NT2/D1 (cell line): ENCODE results near the gene TMEM141.

ENCODE experiments used
- DNase-seq: peaks from one replicate; pipeline ENCODE4 v3.0.0-alpha.2; 2011; ENCODE audit warnings: low read depth, low spot score
- H3K27me3 ChIP-seq: 2 replicates; pipeline ENCODE4 v1.6.0; 2011; ENCODE audit warnings: mild to moderate bottlenecking; ENCODE audit not compliant: insufficient read length, insufficient read depth
- H3K36me3 ChIP-seq: 2 replicates; pipeline ENCODE4 v1.6.1; 2011; ENCODE audit warnings: mild to moderate bottlenecking, low read length, mixed read lengths; ENCODE audit not compliant: insufficient read depth, insufficient read length
- H3K4me1 ChIP-seq: 2 replicates; pipeline ENCODE4 v1.5.1; 2011; ENCODE audit not compliant: insufficient read depth, insufficient read length
- H3K4me3 ChIP-seq: 2 replicates; pipeline ENCODE4 v1.5.1; 2011; ENCODE audit warnings: low read depth; ENCODE audit not compliant: insufficient read length
- H3K9ac ChIP-seq: 2 replicates; pipeline ENCODE4 v1.6.0; 2011; ENCODE audit warnings: low read depth; ENCODE audit not compliant: insufficient read length
- H3K9me3 ChIP-seq: 2 replicates; pipeline ENCODE4 v1.5.1; 2011; ENCODE audit warnings: mild to moderate bottlenecking, low read length; ENCODE audit not compliant: insufficient read depth
- SUZ12 ChIP-seq: IDR thresholded peaks from 2 replicates; pipeline ENCODE4 v1.6.1; 2011; ENCODE audit not compliant: insufficient read length, insufficient read depth; ENCODE audit errors: extremely low read depth
- YY1 ChIP-seq: IDR thresholded peaks from 2 replicates; pipeline ENCODE4 v1.6.1; 2011; ENCODE audit not compliant: insufficient read length, insufficient read depth
- ZNF274 ChIP-seq: IDR thresholded peaks from 2 replicates; pipeline ENCODE4 v1.6.1; 2011; ENCODE audit warnings: mild to moderate bottlenecking, low read depth, low read length

The TMEM141 gene

GRCh38 chr9:136806631-136807201, 15.6 kb downstream of the TMEM141 start:
- H3K4me1 ChIP-seq = peaks cover 6% of the 10 kb centered on the region

GRCh38 chr9:136807281-136808074, 16.3 kb downstream of the TMEM141 start, which contains the start of gene RABL6:
Gene RABL6 (plus strand): TSS chr9:136807948. CDS start chr9:136808197, 249 bp downstream.
- Histone ChIP-seq H3K4me3 (peak within 1 kb of the TSS; percentile 80), H3K9me3 (no peaks in the 10 kb centered on the region), H3K36me3 (peaks cover 68% of the 10 kb centered on the region), H3K27me3 (no peaks in the 10 kb centered on the region), H3K4me1 (peaks cover 6% of the 10 kb centered on the region), H3K9ac (peak within 1 kb of the TSS; percentile 99)
- no peak for DNase-seq
- no peak for TF ChIP-seq SUZ12
- peak; percentile 81 for TF ChIP-seq YY1
- no peak for TF ChIP-seq ZNF274

More at GRCh38 chr9:136806631-136807201, 15.6 kb downstream of the TMEM141 start:
- peaks cover 5% of the 10 kb centered on the region for H3K27me3 ChIP-seq
- no peak for DNase-seq
- peak overlapping the region; percentile 80 for H3K4me3 ChIP-seq
- TF ChIP-seq ZNF274 = no peak
- TF ChIP-seq SUZ12 = no peak
- TF ChIP-seq YY1 = no peak
- peaks cover 61% of the 10 kb centered on the region for H3K36me3 ChIP-seq
- no peaks in the 10 kb centered on the region for H3K9me3 ChIP-seq
- H3K9ac ChIP-seq = peak overlapping the region; percentile 92

GRCh38 chr9:136808075-136808805, 17.1 kb downstream of the TMEM141 start:
- peaks cover 9% of the 10 kb centered on the region for H3K4me1 ChIP-seq
- DNase-seq = no peak
- peaks cover 76% of the 10 kb centered on the region for H3K36me3 ChIP-seq

GRCh38 chr9:136808806-136809158, 17.6 kb downstream of the TMEM141 start:
- Histone ChIP-seq H3K4me1 (peaks cover 9% of the 10 kb centered on the region), H3K36me3 (peaks cover 74% of the 10 kb centered on the region), H3K4me3 (peak overlapping the region; percentile 80), H3K9me3 (no peaks in the 10 kb centered on the region), H3K9ac (peak overlapping the region; percentile 99), H3K27me3 (no peaks in the 10 kb centered on the region)
- no peak for TF ChIP-seq SUZ12
- no peak for TF ChIP-seq ZNF274
- TF ChIP-seq YY1 = no peak
- DNase-seq = no peak

More at GRCh38 chr9:136808075-136808805, 17.1 kb downstream of the TMEM141 start:
- TF ChIP-seq SUZ12 = no peak
- TF ChIP-seq ZNF274 = no peak
- no peak for TF ChIP-seq YY1
- peak overlapping the region; percentile 99 for H3K9ac ChIP-seq
- peak overlapping the region; percentile 80 for H3K4me3 ChIP-seq
- H3K27me3 ChIP-seq = no peaks in the 10 kb centered on the region
- no peaks in the 10 kb centered on the region for H3K9me3 ChIP-seq

DNA sequence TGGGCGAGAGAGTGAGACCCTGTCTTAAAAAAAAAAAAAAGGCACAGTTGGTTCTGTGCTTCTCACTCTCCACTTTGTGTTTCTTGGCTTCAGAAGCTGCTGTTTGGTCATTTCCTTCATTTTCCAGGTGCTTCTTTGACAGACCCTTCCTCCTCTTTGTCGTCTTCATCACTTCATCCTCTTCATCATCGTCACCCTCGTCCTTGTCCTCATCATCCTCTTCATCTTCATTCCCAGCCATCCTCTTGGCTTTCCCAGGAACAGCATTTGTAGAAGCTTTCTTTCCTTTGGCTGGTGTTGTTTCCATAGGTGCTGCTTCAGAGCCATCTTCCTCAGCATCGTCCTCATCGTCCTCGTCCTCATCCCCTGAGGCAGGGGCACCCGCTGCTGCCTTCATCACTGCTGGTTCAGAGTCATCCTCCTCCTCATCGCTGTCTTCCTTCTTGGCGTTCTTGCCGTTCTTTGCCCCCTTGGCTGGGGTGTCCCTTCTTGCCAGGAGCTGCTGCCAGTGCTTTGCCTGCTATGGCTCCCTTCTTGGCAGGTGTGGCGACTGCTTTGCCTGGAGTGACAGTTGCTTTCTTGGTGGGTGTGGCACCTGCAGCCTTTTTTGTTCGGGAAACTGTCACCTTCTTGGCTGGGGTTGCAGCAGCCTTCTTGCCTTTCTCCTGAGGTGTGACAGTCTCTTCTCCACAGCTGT, 23.7 kb downstream of the TMEM141 start:
- H3K4me3 ChIP-seq = no peak overlapping the region
- H3K36me3 ChIP-seq = peaks cover 71% of the 10 kb centered on the region
- TF ChIP-seq YY1 (no peak), SUZ12 (no peak), ZNF274 (no peak)
- H3K27me3 ChIP-seq = no peaks in the 10 kb centered on the region
- DNase-seq = no peak
- H3K9ac ChIP-seq = no peak overlapping the region
- peaks cover 3% of the 10 kb centered on the region for H3K4me1 ChIP-seq
- no peaks in the 10 kb centered on the region for H3K9me3 ChIP-seq

DNA sequence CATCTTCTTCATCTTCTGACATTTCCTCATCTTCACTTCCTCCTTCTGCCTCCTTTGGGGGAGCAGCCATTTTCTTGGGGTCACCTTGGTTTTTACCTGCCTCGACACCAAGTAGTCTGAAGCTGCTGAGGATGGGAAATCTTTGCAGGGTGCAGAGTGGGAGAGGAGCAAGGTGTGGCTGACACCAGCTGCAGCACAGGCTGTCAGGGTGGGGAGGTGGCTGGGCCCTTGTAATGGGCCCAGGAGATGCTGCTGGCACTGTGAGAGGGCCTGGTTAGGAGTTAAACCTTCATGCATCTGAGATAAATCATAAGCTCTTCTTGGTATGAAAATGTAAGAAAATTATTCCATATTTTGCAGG, 24.3 kb downstream of the TMEM141 start:
- Histone ChIP-seq H3K4me3 (no peak overlapping the region), H3K9ac (no peak overlapping the region), H3K9me3 (no peaks in the 10 kb centered on the region), H3K27me3 (no peaks in the 10 kb centered on the region), H3K36me3 (peaks cover 70% of the 10 kb centered on the region), H3K4me1 (peaks cover 3% of the 10 kb centered on the region)
- TF ChIP-seq ZNF274 (no peak), YY1 (no peak), SUZ12 (no peak)
- no peak for DNase-seq
